HG02938 (cell line): ENCODE measurements around the gene TET2.
A peak's percentile ranks its signal among the peaks of the same experiment; 100 is the strongest.

ENCODE experiments used
- ATAC-seq: cut with Tn5 transposase; IDR thresholded peaks from one replicate; pipeline ENCODE4 v1.9.1; 2021; ENCODE audit warnings: mild to moderate bottlenecking, moderate library complexity; ENCODE audit not compliant: unreplicated experiment

TET2 gene

DNA sequence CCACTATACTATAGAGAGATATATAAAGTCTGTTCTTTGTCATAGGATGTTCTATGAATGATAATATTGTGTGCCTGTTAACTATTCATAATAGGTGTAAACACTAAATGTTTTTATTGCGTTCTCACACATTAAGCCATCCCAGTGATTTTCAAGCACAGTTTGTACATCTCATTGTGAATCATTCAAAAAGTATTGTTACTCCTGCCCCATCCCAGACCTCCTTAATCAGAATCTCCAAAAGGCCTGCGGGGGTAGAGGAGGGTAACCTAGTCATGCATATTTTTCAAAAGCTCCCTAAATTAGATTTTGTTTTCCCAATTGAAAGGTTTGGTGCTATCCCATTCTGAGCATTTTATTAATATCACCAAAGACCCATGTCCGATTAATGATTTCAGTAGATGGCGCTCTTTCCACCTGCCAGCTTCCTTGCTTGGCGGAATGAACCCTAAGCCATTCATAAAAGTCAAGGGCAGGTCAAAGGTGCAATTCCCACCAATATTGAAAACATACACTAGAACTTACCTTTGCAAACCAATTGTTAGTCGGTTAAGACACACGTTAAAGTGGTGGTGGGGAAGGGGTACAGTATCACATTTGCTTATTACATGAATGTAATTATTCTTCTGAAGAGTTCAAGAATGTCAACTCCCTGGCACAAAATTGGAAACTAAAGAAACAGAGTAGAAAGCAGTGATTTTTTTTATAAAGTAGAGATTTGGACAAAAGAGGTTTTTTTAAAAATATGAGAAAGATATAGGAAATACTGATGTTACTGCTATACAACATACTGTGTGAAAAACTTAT, 5.8 kb upstream of the TET2 start:
- ATAC-seq, result no peak

DNA sequence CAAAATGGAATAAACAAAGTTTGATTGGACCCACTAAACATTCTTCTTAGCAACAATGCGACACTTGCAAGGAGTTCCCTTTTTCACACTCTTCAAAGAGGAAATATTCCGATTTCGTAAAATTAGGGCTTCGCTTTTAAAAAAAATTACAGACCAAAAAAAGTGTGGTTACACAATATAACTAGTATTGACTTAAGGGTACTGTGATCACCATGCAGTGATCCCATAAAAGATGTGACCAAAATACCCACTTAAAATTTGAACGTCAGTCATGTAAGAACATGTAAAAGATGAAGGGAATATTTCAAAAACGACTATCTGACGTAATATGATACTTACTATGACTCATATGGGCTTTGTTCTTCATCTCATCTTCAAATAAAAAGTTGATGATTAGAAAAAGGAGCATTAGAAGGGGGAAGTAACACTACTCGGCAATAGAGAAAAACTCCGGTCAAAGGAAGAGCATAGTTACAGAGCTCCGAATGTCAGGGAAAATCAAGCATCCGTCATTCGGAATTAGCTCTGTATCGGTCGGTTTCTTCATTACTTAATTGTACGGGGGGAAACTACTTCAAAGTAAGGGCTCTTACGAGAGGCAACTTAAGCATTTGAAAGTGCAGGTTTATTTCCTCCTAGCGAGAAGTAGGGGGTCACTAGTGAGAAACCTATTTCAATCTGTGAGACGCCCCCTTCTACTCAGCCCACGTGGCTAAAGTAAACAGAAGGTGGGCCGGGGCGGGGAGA, 1.3 kb upstream of the TET2 start:
- peak; percentile 1 for ATAC-seq

DNA sequence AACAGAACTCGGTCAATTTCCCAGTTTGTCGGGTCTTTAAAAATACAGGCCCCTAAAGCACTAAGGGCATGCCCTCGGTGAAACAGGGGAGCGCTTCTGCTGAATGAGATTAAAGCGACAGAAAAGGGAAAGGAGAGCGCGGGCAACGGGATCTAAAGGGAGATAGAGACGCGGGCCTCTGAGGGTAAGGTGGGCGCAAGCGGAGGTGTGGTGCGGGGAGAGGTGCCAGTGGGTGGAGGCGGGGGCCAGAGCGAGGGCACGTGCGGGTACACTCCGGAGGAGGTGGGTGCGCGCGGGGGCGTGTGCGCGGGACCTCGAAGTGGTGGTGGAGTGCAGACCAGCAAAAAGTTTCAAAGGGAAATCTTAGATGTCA, 787 bp upstream of the TET2 start:
- peak; percentile 11 for ATAC-seq

GRCh38 chr4:105147016-105147552, 408 bp downstream of the TET2 start:
- ATAC-seq, result peak; percentile 2

GRCh38 chr4:105147553-105148161, 981 bp downstream of the TET2 start:
- no peak for ATAC-seq

- no peak for ATAC-seq
These were observed 1.7 kb downstream of the TET2 start for GRCh38 chr4:105148356-105148755.

DNA sequence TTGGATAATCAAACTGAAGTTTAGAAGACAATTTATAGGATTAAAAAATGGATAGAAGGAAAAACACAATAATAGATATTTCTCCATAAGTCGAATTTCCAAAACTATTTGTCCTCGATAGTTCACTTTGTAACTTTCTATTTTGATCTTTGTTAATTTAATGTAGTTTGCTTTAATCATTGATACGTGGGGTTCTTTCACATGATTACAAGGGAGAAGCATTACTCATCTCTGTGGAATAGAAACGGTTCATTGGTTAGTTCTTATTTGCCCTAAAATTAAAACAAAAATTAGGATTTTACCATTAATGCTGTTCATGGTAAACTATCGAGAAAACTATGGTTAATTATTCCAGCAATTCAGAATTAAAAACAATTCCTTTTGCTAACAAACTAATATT, 2.1 kb downstream of the TET2 start:
- no peak for ATAC-seq

DNA sequence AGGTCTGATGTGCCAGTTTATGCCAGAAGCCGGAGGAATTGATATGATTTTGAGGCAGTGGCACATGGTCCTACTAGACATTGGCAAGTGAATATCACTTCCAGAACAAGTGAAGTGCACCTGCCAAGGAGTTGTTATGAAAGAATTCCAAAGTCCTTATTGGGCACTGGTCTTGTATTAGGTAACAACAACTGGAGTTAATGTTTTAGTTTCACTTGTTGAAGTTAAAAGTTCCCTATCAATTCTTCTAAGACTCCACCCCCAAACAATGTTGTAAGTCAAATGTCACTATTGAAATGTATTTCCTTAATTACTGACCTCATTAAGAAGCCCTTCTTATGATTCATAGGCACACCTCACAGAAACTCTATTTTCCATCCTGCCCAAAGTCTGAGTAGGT, 3.1 kb downstream of the TET2 start:
- no peak for ATAC-seq

GRCh38 chr4:105150503-105150902, 3.8 kb downstream of the TET2 start:
- no peak for ATAC-seq

DNA sequence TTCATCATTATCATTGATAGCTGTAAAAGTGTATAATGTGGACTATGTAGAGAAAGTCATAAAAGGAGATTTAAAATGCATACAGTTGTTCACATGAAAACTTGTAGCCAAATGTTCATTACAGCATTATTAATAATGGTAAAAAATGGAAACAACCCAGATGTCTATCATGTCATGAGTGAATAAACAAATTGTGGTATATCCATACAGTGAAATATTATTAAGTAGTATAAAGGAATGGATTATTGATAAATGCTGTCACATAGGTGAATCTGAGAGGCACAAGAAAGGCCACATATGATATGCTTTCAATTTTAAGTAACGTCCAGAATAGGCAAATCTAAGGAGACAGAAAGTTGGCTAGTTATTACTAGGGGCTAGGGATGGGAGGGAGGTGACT, 7.1 kb downstream of the TET2 start:
- ATAC-seq, result no peak

GRCh38 chr4:105154576-105154975, 7.9 kb downstream of the TET2 start:
- ATAC-seq, result no peak

GRCh38 chr4:105155426-105155825, 8.8 kb downstream of the TET2 start:
- no peak for ATAC-seq

GRCh38 chr4:105158837-105159236, 12.2 kb downstream of the TET2 start:
- no peak for ATAC-seq

GRCh38 chr4:105162123-105162796, 15.6 kb downstream of the TET2 start:
- ATAC-seq, result no peak

GRCh38 chr4:105164548-105164947, 17.9 kb downstream of the TET2 start:
- no peak for ATAC-seq

DNA sequence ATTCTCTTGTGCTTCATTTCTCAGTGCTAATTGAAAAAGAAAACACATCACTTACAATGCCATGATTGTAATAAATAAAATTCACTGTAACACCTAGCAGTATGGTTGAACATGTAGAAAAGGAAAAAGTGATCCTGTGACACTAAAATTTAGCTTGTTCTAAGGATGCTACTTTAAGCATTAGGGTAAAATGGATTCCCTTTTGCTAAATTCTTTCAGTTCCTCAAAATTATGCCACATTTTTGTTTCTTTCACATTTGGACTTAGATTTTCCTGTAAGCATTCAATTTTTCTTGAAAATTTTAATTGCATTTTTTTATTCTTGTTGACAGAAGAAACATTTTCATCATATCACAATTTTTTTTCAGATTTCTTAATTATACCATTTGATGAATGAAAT, 19.4 kb downstream of the TET2 start:
- no peak for ATAC-seq

DNA sequence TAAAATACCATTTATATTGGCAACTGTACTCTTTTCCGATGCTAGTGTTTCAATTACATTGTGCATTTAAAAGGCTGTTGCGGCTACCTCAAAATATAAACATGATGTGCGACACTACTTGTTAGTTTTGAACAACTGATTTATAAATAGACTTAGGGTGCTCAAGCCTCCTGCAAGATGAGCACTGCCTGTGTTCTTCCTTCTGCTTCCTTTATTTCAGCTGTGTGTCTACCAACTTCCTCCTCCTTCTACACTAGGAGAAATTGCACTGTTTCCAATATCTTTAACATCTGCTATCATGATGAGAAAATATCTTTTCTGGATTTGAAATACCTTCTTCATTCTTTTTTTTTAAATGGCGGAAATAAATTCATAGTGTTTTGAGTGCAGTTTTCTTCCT, 24.0 kb downstream of the TET2 start:
- ATAC-seq, result no peak

DNA sequence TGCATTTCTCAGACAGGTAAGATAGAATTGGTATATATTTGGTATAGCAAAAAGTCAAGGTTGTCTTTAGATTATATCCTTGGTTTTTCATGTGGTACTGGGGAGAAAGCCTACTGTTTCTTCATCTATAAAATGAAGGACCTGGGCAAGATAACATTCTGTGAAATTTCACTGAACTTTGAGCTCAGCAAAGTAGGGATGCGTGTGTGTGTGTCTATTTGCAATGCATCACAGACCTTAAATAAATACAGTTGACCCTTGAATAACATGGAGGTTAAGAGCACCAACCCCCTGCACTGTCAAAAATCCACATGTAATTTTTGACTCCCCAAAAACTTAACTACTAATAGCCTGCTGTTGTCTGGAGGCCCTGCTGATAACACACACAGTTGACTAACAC, 25.2 kb downstream of the TET2 start:
- ATAC-seq, result no peak

- ATAC-seq, result no peak
These were observed 27.4 kb downstream of the TET2 start for GRCh38 chr4:105174098-105174497.

DNA sequence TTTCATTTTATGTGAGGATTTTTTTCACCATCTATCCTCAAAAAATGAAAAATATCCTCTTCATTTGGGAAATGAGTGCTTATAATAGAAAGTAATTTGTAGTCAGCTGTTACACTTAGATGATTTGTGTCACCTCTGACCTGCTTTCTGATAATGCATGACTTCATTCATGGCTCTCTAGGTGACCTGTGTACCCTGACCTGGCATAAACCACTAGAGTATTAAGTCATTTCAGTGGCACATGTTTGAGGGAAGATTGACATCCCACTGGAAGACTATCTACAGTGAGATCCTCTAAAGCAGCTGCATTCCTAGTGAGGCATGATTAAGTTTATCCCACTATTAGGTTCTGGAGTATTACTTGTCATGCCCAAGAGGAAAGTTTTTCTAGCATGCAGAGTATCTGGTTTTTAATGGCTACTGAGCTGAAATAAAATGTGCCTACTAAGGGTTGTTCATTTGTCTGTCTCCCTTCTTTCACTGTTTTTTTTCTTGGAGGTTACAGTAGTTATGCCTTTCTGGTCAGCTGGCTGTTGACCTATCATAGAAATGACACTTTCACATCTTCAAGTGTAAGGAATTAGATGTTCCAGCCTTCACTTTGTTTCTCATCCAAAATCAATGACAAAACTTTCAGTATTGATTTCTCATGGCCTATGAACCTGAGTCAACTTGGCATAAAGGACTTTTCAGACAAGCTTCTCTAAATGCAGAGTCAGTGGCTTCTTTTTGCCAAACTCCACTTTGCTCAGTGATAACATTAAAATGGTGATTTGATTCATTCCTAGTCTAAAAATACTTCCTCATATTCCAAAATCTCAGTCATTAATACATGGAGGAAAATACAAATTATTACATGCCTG, 33.1 kb downstream of the TET2 start:
- ATAC-seq, result no peak
